Measurements from ENCODE around the gene INIP.

INIP gene

DNA sequence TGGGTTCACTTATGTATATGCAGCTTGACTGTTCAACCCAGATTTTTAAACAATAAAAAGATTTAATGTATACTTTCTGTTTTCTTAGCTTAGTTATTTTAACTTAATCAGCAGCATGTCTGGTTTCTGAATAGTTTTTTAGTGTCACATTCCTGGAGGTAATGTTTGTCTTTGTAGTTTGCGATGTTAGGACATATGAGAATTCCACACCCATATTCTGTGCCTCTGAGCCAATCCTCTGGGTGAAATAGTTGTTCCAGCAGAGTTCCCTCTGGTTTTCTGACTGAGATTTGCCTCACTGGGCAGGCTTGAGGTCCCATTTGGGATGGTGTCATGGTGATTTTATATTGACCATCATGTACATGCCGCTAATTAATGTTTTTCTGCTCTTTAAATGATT, 48.6 kb downstream of the INIP start:
- no peak for DNase-seq

DNA sequence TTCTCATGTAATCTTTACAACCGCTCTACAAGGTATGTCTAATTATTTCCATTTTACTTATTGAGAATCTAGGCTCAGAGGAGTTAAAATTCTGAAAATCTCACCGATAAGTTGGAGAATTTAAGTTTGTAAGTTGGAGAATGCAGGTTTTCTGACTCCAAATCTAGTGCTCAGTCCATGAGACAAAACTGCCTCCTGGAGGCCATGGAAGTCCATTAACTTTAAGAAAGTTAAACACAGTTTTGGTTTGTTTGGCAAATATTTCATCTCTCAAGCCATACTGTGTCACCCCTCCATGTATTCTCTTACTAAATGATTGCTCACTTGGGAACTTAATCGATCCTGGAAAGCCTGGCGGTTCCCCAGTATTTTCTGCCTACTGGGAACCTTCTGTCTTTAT, 52.6 kb downstream of the INIP start:
- DNase-seq, result no peak

GRCh38 chr9:112664531-112664930, 53.4 kb downstream of the INIP start:
- DNase-seq, result no peak

DNA sequence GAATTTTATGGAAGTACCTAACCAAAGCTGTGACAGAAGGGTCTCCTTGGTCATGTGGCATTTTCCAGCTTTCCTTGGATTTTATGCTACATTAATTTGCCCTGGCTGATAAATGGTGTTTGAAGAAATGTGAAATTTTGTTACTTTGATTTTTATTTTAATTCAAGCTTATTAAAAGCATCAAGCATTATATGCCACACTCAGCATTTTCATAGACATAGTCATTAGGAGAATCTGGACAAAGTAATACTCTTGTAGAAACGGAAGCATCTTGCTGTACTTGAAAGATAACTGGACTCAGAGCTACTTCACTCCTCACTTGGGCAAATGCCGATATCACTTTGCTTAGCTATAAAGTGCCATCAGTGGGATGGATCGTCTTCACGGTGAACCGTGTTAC, 54.2 kb downstream of the INIP start:
- no peak for DNase-seq

DNA sequence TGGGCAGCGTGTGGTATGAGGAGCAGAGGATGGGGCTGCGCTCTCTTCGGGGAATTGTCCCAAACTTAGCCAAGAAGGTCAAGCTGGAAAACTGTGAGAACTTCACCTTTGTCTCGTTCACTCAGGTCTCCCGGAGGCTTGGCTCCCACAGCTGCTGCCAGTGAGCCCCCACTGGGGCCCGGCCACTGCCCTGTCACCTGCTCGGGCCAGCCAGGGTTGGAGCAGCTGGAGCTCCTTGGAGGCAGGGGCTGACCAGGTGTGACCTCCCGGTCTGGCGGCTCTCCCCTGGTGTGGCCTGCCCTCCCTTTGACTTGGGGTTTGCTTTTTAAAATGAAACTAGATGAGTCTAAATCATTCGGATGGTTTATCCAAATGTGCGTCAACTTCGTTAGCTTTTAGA, 58.0 kb downstream of the INIP start:
- DNase-seq, result no peak

GRCh38 chr9:112655668-112656067, 62.2 kb downstream of the INIP start:
- DNase-seq, result no peak

DNA sequence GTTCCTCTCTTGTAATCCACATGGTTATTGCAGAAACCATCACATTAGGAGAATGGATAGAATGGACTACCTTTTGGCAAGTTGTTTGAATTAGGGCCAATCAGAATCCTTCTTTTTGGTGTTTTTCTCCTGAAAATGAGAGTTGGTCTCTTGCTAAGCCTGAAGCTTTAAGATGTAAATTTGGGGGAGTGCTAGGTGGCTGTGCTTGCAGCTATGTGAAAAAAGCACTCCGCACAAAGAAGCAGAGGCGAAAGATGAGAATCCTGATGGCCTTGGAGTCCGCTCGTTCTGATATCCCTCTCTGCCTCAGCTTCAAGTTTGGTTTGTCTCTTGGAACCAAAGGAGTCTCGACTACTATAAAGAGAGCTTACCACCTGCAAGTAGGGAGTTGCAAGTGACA, 63.6 kb downstream of the INIP start:
- no peak for DNase-seq

- DNase-seq, result no peak
These were observed 69.3 kb downstream of the INIP start for GRCh38 chr9:112648624-112649023.

GRCh38 chr9:112647596-112647995, 70.3 kb downstream of the INIP start:
- DNase-seq, result no peak

DNA sequence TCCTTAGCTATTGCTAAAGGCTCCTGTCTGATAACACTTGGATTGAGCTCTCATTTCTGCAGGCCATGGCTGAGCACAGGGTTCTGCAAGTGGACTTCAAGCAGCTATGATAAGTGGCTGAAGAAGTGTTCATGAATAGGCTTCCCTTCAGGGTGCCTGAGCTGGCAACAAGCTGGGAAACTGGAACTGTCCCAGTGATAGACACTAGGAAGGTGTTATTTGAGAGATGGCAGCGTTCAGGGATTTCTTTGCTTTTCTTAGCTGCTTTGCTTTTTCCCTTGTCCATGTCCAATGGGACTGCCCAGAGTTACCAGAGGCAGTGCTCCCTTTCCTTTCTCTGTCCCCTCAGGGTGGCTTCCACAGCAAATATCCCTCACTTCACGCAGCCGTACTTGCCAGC, 75.8 kb downstream of the INIP start:
- DNase-seq, result no peak

DNA sequence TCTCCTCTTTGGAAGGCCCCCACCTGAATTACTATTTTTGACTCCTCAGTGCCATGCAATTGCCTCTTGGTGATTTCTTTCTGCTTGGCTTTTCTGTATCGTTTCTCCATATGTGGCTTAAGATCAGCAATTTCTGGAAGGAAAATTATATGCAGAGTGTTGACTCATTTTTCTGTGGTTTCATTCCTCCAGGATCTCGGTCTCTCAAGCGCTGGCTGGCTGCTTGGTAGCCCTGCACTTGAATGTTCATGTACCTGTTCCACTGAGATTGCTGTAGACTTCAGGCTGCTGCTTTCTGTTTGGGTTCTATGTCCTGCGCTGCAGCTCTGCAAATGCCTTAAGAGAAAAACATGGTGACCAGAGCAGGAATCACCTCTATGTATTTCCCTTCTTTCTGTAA, 77.6 kb downstream of the INIP start:
- DNase-seq, result no peak
